Prostate gland (tissue), 2 donors: ENCODE results near the gene MAML2.

Source experiments
- POLR2A ChIP-seq: fragments of 450-650 bp; IDR thresholded peaks from one replicate; pipeline ENCODE4 v1.6.1; 2016; ENCODE audit warnings: antibody characterized with exemption, mild to moderate bottlenecking
- POLR2AphosphoS5 ChIP-seq: sonication (generic); formaldehyde crosslinking; IDR thresholded peaks from one replicate; pipeline ENCODE4 v1.6.1; 2017; ENCODE audit warnings: antibody characterized with exemption
- TF ChIP-seq, protein P1 (sequence below), 4 experiments: fragments of 200-600 bp in 2 of 4; fragments of 450-650 bp in 2 of 4; sonication (generic) in 2 of 4; IDR thresholded peaks; 1 replicate in 3 of 4; 2 replicates in 1 of 4; pipeline ENCODE4 v1.5.1; 2016 to 2019; ENCODE audit warnings: antibody characterized with exemption in 4 of 4, mild to moderate bottlenecking in 2 of 4, moderate library complexity in 2 of 4

DNA sequence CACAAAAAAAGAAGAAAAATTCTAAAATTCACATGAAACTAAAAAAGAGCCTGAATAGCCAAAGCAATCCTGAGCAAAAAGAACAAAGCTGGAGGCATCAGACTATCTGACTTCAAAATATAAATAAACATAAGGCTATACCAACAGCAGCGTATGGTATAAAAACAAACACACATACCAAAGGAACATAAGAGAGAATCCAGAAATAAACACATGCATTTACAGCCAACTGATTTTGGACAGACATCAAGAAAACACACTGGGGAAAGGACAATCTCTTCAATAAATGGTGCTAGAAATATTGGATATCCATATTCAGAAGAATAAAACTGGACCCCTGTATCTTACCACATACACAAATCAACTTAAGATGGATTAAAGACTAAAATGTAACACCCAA, 416.3 kb downstream of the MAML2 start:
- no peak for TF ChIP-seq POLR2A
- TF ChIP-seq, protein P1, sequence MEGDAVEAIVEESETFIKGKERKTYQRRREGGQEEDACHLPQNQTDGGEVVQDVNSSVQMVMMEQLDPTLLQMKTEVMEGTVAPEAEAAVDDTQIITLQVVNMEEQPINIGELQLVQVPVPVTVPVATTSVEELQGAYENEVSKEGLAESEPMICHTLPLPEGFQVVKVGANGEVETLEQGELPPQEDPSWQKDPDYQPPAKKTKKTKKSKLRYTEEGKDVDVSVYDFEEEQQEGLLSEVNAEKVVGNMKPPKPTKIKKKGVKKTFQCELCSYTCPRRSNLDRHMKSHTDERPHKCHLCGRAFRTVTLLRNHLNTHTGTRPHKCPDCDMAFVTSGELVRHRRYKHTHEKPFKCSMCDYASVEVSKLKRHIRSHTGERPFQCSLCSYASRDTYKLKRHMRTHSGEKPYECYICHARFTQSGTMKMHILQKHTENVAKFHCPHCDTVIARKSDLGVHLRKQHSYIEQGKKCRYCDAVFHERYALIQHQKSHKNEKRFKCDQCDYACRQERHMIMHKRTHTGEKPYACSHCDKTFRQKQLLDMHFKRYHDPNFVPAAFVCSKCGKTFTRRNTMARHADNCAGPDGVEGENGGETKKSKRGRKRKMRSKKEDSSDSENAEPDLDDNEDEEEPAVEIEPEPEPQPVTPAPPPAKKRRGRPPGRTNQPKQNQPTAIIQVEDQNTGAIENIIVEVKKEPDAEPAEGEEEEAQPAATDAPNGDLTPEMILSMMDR (IDR thresholded peaks at IDR 0.05), result no peak
- no peak for TF ChIP-seq POLR2AphosphoS5
